GM18508 (cell line): ENCODE data around the gene UNK.
"Not testable (repeated sequence)": the region's sequence is repeated elsewhere in the genome, so short reads cannot be mapped to it uniquely, and the experiment has no call there.

Experiments used
- ATAC-seq: cut with Tn5 transposase; IDR thresholded peaks from one replicate; pipeline ENCODE4 v1.9.1; 2021; ENCODE audit warnings: moderate number of reproducible peaks; ENCODE audit not compliant: insufficient read depth, unreplicated experiment

UNK gene

DNA sequence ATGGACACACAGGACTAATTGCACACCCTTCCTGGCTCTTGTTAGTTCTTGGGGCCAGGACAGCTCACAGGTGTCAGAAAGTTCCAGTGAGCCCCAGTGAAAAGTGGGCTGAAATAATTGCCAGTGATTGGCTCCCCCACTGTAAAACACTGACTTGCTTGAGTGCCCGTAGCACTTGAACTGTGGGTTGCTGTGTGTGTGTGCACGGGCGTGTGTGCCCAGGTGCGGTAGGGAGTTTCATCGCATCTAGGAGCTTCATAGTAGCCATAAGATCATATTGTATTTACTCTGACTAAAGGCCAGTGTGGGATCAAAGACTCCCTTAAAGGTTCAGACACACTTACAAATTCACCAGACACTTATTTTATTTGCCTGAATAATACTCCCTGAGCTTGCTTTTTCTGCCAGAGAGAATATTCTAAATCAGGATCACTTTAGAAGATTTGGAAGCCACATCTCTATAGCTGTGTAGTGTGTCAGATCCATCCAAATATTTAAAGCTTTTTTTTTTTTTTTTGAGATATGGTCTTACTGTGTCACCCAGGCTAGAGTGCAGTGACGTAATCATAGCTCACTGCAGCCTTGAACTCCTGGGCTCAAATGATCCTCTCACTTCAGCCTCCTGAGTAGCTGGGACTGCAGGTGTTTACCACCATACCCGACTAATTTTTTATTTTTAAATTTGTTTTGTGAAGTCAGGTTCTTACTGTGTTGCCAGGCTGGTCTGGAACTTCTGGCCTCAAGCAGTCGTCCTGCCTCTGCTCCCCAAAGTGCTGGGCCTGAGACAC is 11.4 kb downstream of the UNK start:
- no peak for ATAC-seq

DNA sequence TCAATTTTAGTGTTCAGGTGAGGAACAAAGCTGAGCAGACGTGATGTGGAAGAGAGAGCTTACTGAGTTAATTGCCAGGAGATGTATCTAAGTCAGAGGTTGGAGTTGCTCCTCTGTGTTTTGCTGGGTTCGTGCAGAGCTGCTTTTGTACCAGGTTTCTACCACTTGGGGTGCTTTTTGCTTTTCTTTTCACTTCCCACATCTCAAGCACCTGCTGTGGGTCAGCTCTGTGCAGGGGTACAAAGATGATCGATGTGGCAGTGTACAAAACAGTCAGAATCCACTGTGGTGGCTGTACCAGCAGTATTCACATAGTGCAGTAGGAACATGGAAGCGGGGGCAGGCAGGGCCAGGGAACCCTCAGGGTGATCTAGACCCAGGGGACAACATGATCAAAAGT is 14.8 kb downstream of the UNK start:
- no peak for ATAC-seq

DNA sequence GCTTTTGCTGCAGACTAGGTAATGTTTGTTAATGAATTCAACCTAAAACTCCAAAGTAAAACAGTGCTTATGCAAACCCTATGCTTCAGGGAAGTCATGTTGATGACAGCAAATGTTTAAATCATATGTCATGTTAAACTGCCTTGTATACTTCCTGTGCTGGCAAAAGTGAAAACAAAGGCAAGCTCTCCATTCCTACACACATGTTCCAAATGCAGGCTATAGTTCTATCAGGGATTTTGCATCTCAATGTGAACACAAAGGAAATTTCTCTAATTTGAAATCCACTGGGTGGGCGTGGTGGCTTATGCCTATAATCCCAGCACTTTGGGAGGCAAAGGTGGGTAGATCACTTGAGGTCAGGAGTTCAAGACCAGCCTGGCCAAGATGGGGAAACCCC is 19.3 kb downstream of the UNK start:
- no peak for ATAC-seq

DNA sequence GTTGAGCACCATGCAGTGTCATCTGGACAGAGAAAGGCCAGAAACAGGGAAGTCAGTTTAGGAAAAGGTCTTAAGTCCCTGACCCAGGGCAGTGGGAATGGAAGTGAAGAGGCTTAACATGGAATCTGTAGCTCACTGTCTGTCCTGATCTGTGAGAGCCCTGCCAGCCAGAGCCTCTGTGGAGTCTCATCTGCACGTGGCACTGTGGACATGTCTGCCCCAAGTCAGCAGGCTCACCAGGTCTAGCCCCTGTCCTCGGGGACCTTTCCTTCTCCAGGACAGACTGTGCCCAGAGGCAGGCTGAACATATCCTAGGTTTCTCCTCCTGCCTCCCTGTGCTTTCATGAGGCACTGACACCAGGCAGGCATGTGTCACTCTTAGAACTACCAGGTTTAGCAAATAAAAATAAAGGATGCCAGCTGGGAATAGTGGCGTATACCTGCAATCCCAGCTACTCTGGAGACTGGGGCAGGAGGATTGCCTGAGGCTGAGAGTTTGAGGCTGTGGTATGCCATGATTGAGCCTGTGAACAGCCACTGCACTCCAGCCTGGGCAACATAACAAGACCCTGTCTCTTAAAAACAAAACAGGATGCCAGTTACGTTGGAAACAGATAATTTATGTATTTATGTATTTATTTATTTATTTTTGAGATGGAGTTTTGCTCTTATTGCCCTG is 22.4 kb downstream of the UNK start:
- no peak for ATAC-seq

DNA sequence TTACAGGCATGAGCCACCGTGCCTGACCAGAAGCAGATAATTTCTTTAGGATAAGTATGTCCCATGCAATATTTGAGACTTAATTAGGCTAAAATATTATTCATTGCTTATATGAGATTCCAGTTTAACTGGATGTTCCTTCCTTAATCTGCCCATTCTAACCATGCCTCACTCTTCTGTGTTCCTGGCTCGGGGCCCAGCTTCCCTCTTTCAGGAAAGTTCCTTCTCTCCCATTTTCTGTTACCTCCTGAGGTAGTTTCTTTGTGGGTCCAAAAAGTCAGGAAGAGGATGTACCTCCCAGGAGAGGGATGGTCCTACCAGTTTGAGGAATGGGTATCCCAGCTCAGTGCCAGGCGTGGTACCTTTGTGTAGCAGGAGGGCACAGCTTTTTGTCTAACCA is 23.3 kb downstream of the UNK start:
- ATAC-seq: no peak

DNA sequence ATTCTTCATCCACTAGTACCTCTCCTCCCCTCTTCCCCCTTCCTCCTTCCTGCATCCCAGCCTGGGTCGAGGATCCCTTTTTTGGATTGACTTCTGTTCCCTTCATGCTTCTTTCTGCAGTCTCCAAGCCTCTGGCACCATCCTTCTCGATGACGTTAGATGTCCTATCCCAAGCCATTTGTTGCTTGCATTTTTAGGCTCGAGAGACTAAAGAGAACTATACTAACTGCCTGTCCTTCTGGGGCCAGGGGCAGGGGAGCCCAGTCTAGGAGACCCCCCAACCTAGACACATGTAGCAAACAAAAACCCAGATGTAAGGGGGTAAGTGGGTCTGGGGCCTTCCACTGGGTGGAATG is 23.9 kb downstream of the UNK start:
- ATAC-seq: no peak

DNA sequence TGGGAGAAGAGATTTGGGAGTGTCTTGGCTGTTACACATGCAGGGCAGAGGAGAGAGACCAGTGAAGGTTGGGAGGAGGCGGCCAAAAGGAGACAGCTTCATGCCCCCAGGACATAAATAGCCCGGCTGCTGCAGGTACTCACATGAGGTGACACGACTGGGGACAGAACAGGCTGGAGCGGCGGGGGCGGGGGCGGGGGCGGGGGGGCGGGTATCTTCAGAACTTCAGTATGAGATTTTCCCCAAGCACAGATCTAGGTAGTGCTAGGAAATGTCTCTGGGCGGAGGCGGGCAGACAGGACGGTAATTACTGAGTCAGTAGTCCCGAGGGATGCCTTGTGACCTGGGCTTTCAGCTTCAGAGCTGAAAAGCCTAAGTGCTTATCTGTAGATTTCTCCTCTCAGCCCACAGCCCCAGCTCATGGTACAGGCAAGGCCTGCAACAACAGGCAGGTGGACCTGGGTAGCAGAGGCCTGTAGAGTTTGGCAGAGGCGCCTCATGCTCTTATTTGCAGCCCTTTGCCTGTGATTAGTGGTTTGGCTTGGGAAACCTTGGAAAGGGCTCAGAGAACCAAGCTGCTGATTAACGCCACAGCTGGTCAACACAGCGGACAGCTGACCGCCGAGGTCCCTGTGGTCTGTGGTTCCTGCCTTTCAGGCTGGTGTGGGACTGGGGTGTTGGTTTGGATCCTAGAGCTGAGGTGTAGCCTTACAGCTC is 24.5 kb downstream of the UNK start:
- no peak for ATAC-seq

DNA sequence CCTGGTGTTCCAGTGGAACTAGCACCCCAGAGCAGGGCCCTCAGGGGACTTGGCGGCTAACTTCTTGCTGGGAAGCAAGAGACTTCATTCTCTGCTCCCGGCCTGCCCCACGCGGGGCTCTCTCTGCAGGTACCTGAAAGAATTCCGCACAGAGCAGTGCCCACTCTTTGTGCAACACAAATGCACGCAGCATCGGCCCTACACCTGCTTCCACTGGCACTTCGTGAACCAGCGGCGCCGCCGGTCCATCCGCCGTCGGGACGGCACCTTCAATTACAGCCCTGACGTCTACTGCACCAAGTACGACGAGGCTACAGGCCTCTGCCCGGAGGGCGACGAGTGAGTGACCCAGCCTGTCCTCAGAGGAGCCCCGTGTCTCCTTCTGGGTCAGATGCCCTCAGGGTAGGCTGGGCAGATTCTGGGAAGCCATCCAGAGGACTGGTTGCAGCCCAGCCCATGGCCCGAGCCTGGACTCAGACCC is 25.1 kb downstream of the UNK start:
- ATAC-seq: no peak

DNA sequence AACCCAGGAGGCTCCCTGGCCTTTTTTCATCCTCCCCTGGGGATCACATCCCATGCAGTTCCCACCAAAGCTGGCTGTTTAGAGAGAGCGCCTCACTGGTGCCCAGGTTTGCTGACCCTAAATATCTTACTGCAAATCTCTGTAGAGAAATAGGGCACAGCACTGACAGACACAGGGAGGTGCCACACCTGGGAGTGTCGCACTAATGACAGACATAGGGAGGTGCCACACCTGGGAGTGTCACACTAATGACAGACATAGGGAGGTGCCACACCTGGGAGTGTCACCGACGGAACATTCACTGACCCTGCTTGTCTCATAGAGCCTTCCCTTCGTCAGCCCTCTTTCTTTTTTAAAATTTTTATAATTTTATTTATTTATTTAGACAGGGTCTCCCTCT is 25.6 kb downstream of the UNK start:
- ATAC-seq: no peak

DNA sequence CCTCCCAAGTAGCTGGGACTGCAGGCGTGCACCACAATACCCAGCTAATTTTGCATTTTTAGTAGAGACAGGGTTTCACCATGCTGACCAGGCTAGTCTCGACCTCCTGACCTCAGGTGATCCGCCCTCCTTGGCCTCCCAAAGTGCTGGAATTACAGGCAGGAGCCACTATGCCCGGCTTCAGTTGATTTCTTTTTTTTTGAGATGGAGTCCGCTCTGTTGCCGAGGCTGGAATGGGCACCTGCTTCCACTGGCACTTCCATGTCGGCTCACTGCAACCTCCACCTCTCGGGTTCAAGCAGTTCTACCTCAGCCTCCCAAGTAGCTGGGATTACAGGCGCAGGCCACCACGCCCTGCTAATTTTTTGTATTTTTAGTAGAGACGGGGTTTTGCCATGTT is 26.1 kb downstream of the UNK start:
- not testable (repeated sequence) for ATAC-seq

DNA sequence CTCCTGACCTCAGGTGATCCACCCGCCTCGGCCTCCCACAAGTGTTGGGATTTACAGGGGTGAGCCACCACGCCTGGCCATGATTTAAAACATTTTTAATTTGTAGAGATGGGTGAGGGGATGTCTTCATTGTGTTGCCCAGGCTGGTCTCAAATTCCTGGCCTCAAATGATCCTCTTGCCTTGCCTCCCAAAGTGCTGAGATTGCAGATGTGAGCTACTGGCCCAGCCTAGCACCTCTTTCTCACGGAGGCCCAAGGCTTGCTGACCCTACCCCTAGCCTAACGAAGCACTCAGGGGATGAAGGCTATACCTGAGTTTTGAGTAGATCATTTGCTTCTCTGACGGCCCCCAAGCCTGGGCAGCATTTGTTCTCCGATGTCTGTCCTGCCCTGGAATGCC is 26.6 kb downstream of the UNK start:
- no peak for ATAC-seq

DNA sequence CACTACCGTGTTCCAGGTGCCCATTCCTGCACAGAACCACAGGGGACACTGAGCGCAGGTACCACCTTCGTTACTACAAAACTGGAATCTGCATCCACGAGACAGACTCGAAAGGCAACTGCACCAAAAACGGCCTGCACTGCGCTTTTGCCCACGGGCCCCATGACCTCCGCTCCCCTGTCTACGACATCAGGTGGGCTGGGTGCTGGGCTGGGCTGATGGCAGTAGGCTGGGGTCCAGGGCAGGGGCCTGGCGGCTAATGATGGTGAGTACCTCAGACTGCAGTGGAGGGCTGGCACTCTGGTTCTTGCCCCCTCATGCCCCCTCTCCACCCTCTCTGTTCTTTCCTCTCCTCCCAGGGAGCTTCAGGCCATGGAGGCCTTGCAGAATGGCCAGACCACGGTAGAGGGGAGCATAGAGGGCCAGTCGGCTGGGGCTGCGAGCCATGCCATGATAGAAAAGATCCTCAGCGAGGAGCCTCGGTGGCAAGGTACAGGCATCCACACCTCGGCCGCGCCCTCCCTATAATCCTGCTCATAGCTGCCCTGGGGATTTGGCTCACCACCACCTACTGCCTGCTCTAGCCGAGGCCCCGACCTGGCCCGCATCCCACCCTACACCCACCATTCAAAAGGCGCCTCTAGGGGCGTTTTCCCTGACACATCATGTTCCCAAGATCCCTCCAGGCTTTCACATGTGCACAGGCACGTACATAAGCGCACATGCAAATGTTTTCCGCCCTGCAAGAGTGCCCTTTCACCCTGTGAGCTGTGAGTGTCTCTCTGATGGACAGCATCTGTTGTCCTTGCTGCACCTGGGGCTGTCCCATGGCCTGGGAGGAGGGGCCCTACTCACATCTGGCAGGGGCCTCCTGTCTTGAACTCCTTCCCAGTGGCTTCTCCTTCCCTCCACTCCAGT is 27.7 kb downstream of the UNK start:
- ATAC-seq: no peak

DNA sequence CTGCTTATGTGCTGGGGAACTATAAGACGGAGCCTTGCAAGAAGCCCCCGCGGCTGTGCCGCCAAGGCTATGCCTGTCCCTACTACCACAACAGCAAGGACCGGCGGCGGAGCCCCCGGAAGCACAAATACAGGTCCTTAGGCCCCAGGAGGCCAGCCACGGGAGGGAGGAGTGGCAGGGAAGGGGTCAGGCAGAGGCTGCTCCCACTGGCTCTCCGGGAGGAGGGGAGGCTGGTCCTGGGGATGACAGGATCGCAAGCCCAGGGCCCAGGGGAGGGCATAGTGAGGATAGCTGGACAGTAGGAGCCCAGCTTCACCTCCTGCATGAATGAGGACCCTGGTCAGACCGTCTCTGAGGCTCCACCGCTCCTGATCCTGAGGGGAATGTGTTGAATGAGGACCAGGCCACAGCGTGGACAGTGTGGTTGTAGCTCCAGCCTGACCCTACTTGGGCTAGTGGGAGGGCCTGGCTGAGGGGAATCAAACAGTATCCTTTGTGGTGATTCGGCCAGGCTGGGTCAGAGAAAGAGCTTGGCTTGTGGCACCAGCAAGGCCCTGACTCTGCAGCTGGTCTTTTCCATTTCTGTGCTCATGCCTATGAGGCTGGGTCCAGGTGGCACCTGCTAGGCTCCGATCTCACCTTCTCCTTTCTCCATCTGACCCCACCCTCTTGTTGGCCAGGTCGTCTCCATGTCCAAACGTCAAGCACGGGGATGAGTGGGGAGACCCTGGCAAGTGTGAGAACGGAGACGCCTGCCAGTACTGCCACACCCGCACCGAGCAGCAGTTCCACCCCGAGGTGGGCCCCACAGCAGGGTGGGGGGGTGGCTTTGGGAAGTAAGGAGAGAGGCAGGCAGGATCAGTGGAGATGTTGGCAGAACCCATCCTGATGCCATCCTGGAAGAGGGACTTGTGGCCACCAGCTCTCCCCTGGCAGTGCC is 28.7 kb downstream of the UNK start:
- ATAC-seq: no peak

DNA sequence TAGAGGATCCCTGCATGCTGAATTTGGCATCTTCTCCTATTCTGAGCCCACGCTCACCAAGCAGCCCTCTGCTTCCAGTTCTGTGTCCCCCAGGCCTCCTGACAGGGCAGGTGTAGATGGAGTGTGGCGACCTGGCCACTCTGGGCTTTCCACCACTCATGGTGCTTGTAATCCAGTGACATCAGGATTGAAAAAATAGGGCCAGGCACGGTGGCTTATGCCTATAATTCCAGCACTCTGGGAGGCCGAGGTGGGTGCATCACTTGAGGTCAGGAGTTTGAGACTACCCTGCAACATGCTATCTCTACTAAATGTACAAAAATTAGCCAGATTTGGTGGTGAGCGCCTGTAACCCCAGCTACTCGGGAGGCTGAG is 29.4 kb downstream of the UNK start:
- no peak for ATAC-seq

DNA sequence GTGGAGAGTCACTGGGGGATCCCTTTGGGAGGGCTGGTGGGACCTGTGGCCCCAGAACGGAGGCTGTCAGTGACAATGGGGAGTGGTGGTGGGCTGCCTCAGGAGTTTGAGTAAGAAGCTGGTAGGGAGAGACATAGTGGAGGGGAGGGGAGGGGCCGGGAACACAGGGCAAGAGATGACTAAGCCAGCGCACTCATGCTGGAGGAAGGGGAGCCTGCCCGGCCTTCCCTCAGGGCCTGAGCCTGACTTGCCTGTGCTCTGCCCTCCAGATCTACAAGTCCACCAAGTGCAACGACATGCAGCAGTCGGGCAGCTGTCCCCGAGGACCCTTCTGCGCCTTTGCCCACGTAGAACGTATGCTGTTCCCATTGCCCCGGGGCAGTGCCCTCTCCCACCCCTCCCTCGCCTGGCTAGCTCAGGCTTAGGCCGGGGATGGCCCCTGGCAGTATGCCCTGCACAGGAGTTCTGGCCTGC is 30.3 kb downstream of the UNK start:
- ATAC-seq: no peak

DNA sequence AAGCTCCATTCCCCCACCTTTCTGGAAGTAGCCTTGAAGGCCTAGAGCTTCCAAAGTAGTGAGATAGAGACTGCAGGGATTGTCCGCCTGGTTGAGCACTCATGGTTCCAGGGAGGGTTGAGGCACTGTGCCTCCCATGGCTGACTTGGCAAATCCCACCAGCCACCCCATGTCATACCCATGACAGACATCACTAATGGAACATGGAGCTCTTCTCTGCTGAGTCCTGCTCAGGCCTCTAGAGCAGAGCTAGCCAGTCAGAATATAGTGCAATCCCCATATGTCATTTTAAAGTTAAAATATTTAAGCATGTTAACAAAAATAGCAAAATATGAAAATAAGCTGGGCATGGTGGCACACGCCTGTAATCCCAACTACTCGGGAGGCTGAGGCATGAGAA is 30.8 kb downstream of the UNK start:
- ATAC-seq: no peak

DNA sequence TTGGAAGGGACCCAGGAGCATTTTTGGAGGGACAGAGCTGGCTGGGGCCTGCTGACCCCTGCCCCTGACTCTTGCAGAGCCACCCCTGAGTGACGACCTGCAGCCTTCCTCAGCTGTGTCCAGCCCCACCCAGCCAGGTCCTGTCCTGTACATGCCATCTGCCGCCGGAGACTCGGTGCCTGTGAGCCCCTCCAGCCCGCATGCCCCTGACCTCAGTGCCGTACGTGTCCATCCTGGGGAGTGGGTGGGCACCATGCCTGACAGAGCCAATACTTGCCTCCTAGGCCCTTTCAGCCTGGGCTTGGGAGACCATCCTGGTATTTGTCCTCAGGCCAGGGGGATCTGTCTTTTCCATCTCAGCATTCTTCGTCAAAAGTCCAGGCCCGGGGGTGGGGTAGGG is 32.1 kb downstream of the UNK start:
- ATAC-seq: no peak

DNA sequence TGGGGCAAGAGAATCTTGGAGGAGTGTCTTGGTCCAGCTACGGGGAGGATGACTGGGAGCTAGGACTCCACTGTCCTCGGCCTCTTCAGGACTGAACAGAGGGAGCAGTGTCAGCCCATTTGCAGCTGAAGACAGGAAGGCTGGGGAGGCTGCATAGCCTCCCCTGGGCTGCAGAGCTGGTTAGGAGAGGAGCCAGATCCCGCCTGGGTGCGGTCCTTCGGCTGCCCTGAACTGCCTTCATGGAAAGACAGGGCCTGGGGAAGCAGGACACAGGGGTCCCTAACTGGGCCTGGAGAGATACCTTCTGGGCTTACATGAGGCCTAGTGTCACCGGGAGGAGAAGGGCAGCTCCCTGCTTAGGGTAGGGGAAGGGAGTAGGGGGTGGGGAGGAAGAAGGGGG is 33.0 kb downstream of the UNK start:
- ATAC-seq: no peak

DNA sequence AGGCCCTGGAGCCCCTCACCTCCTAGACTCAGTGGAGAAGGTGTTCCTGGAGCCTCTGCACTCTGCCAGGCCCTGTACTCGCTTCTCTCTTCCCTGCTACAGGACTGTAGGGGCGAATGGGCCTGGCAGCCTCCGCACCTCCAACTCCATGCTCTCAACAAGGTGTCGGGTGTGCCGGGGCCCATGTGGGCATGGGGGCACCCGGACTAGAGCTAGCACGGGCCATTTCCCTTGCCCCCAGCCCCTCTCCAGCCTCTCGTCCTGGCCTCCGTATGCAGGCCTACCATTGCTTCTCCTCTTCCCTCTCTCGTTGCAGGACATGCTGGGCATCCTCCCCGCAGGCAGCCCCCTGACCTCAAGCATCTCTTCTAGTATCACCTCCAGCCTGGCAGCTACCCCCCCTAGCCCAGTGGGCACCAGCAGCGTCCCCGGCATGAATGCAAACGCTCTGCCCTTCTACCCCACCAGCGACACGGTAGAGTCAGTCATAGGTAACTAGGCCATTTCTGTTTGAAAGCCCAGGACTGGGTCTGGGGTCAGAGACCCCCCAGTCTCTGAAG is 33.8 kb downstream of the UNK start:
- no peak for ATAC-seq
